ENCODE measurements around the gene SMIM28.

The SMIM28 gene

GRCh38 chr6:138428944-138429598 lies 51.4 kb downstream of the SMIM28 start:
- Histone ChIP-seq H3K9me3 (ENCODE audit: insufficient read depth, low read length) (no peaks in the 10 kb centered on the region), H3K9me2 (replicated peaks; ENCODE audit: insufficient read depth, low read length) (no peaks in the 10 kb centered on the region), H3F3A (ENCODE audit: insufficient read depth) (no peaks in the 10 kb centered on the region), H3K79me2 (ENCODE audit: insufficient read depth, low read length) (no peaks in the 10 kb centered on the region), H3K4me3 (ENCODE audit: insufficient read depth, low read length, poor library complexity, severe bottlenecking) (no peak overlapping the region), H3K36me3 (ENCODE audit: low read length) (no peaks in the 10 kb centered on the region), H4K20me1 (ENCODE audit: low read depth, low read length) (no peaks in the 10 kb centered on the region), H3K27me3 (ENCODE audit: low read length) (no peaks in the 10 kb centered on the region), H3K4me2 (ENCODE audit: low read depth, low read length, poor library complexity, severe bottlenecking) (no peak overlapping the region), H2AFZ (ENCODE audit: low read depth, low read length, severe bottlenecking) (no peak overlapping the region), H3K9ac (ENCODE audit: low read length) (no peak overlapping the region), H3K27ac (ENCODE audit: low read depth, low read length) (no peak overlapping the region)
- TF ChIP-seq CTCF (IDR thresholded peaks at IDR 0.05; ENCODE audit: insufficient read depth, low read length, poor library complexity, severe bottlenecking): peak; percentile 44
- TF ChIP-seq EZH2phosphoT487 (conservative IDR thresholded peaks at IDR 0.05; ENCODE audit: low read length): no peak

GRCh38 chr6:138429761-138430160 lies 52.1 kb downstream of the SMIM28 start:
- Histone ChIP-seq H2AFZ (ENCODE audit: low read depth, low read length, severe bottlenecking) (no peak overlapping the region), H3K36me3 (ENCODE audit: low read length) (no peaks in the 10 kb centered on the region), H3K27ac (ENCODE audit: low read depth, low read length) (no peak overlapping the region), H3F3A (ENCODE audit: insufficient read depth) (no peaks in the 10 kb centered on the region), H3K9me2 (replicated peaks; ENCODE audit: insufficient read depth, low read length) (no peaks in the 10 kb centered on the region), H3K4me2 (ENCODE audit: low read depth, low read length, poor library complexity, severe bottlenecking) (no peak overlapping the region), H3K4me3 (ENCODE audit: insufficient read depth, low read length, poor library complexity, severe bottlenecking) (no peak overlapping the region), H3K9me3 (ENCODE audit: insufficient read depth, low read length) (no peaks in the 10 kb centered on the region), H3K79me2 (ENCODE audit: insufficient read depth, low read length) (no peaks in the 10 kb centered on the region), H4K20me1 (ENCODE audit: low read depth, low read length) (no peaks in the 10 kb centered on the region), H3K27me3 (ENCODE audit: low read length) (no peaks in the 10 kb centered on the region), H3K9ac (ENCODE audit: low read length) (no peak overlapping the region)
- TF ChIP-seq EZH2phosphoT487 (conservative IDR thresholded peaks at IDR 0.05; ENCODE audit: low read length) (no peak), CTCF (IDR thresholded peaks at IDR 0.05; ENCODE audit: insufficient read depth, low read length, poor library complexity, severe bottlenecking) (no peak)

- Histone ChIP-seq H3K9me3 (ENCODE audit: insufficient read depth, low read length) (no peaks in the 10 kb centered on the region), H3K4me3 (ENCODE audit: insufficient read depth, low read length, poor library complexity, severe bottlenecking) (no peak overlapping the region), H3K4me2 (ENCODE audit: low read depth, low read length, poor library complexity, severe bottlenecking) (no peak overlapping the region), H3K9ac (ENCODE audit: low read length) (no peak overlapping the region), H3K9me2 (replicated peaks; ENCODE audit: insufficient read depth, low read length) (no peaks in the 10 kb centered on the region), H3F3A (ENCODE audit: insufficient read depth) (no peaks in the 10 kb centered on the region), H3K27ac (ENCODE audit: low read depth, low read length) (no peak overlapping the region), H4K20me1 (ENCODE audit: low read depth, low read length) (no peaks in the 10 kb centered on the region), H2AFZ (ENCODE audit: low read depth, low read length, severe bottlenecking) (no peak overlapping the region), H3K79me2 (ENCODE audit: insufficient read depth, low read length) (no peaks in the 10 kb centered on the region), H3K36me3 (ENCODE audit: low read length) (no peaks in the 10 kb centered on the region), H3K27me3 (ENCODE audit: low read length) (no peaks in the 10 kb centered on the region)
- TF ChIP-seq EZH2phosphoT487 (conservative IDR thresholded peaks at IDR 0.05; ENCODE audit: low read length) (no peak), CTCF (IDR thresholded peaks at IDR 0.05; ENCODE audit: insufficient read depth, low read length, poor library complexity, severe bottlenecking) (no peak)
Observed at GRCh38 chr6:138430361-138431145, 52.8 kb downstream of the SMIM28 start.

Data from SU-DHL-6 (cell line).